HepG2 (cell line): ENCODE data around the gene NEDD8. TPM values are rescaled to one million over a fixed set of nuclear protein-coding genes. Genes with fewer than 3 reads are reported as not detected.
A peak's percentile ranks its signal among the peaks of the same experiment; 100 is the strongest.

Experiments used
- AGO1 ChIP-seq: fragments of 200-400 bp; formaldehyde crosslinking; IDR thresholded peaks from 2 replicates; pipeline ENCODE4 v1.6.1; 2017; ENCODE audit warnings: mild to moderate bottlenecking, low read depth, low read length, moderate library complexity; ENCODE audit not compliant: poor library complexity, severe bottlenecking
- DMAP1 ChIP-seq: IDR thresholded peaks from 2 replicates; pipeline ENCODE4 v1.6.1; 2016
- DNMT3B ChIP-seq: conservative IDR thresholded peaks from 2 replicates; pipeline ENCODE4 v1.6.1; 2016; ENCODE audit warnings: missing biosample characterization, control low read depth
- GATAD2A ChIP-seq: IDR thresholded peaks from 2 replicates; pipeline ENCODE4 v1.6.1; 2016
- JUND ChIP-seq: sonication (generic); formaldehyde crosslinking; IDR thresholded peaks from 2 replicates; pipeline ENCODE4 v1.8.0; 2022; ENCODE audit warnings: mild to moderate bottlenecking, missing genetic modification reagents
- KMT2A ChIP-seq: sonication (generic); formaldehyde crosslinking; IDR thresholded peaks from 2 replicates; pipeline ENCODE4 v1.4.0; 2020; ENCODE audit warnings: missing genetic modification reagents
- MAZ ChIP-seq, 2 experiments: sonication (generic) in 1 of 2; formaldehyde crosslinking in 1 of 2; IDR thresholded peaks; 2 replicates each; pipeline versions ENCODE4 v1.5.0 to v1.6.1; 2012 to 2020; ENCODE audit warnings: low read depth in 2 of 2, mild to moderate bottlenecking in 2 of 2, borderline replicate concordance in 1 of 2, improper control_type of control experiment in 1 of 2, low read length in 1 of 2, missing genetic modification reagents in 1 of 2, moderate library complexity in 1 of 2
- MED1 ChIP-seq: sonication (generic); formaldehyde crosslinking; IDR thresholded peaks from 2 replicates; pipeline ENCODE4 v1.4.0; 2020; ENCODE audit warnings: missing genetic modification reagents
- MTA3 ChIP-seq: sonication (generic); formaldehyde crosslinking; IDR thresholded peaks from 2 replicates; pipeline ENCODE4 v1.4.0; 2020; ENCODE audit warnings: missing genetic modification reagents
- NRL ChIP-seq: sonication (generic); formaldehyde crosslinking; IDR thresholded peaks from 2 replicates; pipeline ENCODE4 v1.5.0; 2020; ENCODE audit warnings: missing genetic modification reagents, mild to moderate bottlenecking, moderate library complexity, borderline replicate concordance
- PITX1 ChIP-seq: sonication (generic); formaldehyde crosslinking; IDR thresholded peaks from 2 replicates; pipeline ENCODE4 v1.5.1; 2020; ENCODE audit warnings: mild to moderate bottlenecking, missing genetic modification reagents
- TBX3 ChIP-seq: fragments of 450-650 bp; IDR thresholded peaks from 2 replicates; pipeline ENCODE4 v1.6.1; 2017; ENCODE audit warnings: antibody characterized with exemption, mild to moderate bottlenecking, inconsistent platforms, borderline replicate concordance
- TCF12 ChIP-seq, 2 experiments: fragments of 450-650 bp in 1 of 2; sonication (generic) in 1 of 2; formaldehyde crosslinking in 1 of 2; IDR thresholded peaks; 2 replicates each; pipeline versions ENCODE4 v1.6.1 to v1.8.0; 2017 to 2022; ENCODE audit warnings: antibody characterized with exemption in 1 of 2, mild to moderate bottlenecking in 1 of 2, missing genetic modification reagents in 1 of 2, moderate library complexity in 1 of 2
- ZBTB20 ChIP-seq: sonication (generic); formaldehyde crosslinking; IDR thresholded peaks from 2 replicates; pipeline ENCODE4 v1.8.1; 2023; ENCODE audit warnings: missing genetic modification reagents, low read depth, mild to moderate bottlenecking, borderline replicate concordance
- ZNF329 ChIP-seq: sonication (generic); formaldehyde crosslinking; IDR thresholded peaks from 2 replicates; pipeline ENCODE4 v1.9.0; 2021; ENCODE audit warnings: low read depth, mild to moderate bottlenecking, missing genetic modification reagents
- ZNF331 ChIP-seq: sonication (generic); formaldehyde crosslinking; IDR thresholded peaks from 2 replicates; pipeline ENCODE4 v1.4.0; 2020; ENCODE audit warnings: missing genetic modification reagents
- ZNF605 ChIP-seq: sonication (generic); formaldehyde crosslinking; IDR thresholded peaks from 2 replicates; pipeline ENCODE4 v1.8.0; 2022; ENCODE audit warnings: mild to moderate bottlenecking, missing genetic modification reagents
- polyA plus RNA-seq, 8 experiments: library from polyadenylated mRNA; depleted of rRNA in 3 of 8; stranded (reverse) in 7 of 8; unstranded in 1 of 8; fragments of >200 nt; fragmentation: Illumina TruSeq in 4 of 8; extraction: Trizol in 4 of 8; gene quantifications; 2 replicates each; pipeline versions ENCODE4 v1.2.1 to v1.2.3, GENCODE V29; 2011 to 2016; ENCODE audit warnings: low read depth in 4 of 8, missing spikeins in 1 of 8, mixed read lengths in 1 of 8; ENCODE audit not compliant: insufficient read depth in 1 of 8
- total RNA-seq, 5 experiments: library from RNA; depleted of rRNA; stranded (reverse); fragments of >200 nt; fragmentation: Illumina TruSeq; extraction: Trizol; gene quantifications; 2 replicates each; pipeline ENCODE4 v1.2.3, GENCODE V29; 2016; ENCODE audit warnings: low read depth in 1 of 5
- TF ChIP-seq, protein P1 (sequence below): sonication (generic); formaldehyde crosslinking; IDR thresholded peaks from 2 replicates; pipeline ENCODE4 v1.9.0; 2021; ENCODE audit warnings: mild to moderate bottlenecking, missing genetic modification reagents
- TF ChIP-seq, protein P2 (sequence below): IDR thresholded peaks from 2 replicates; pipeline ENCODE4 v1.6.1; 2016

Gene NEDD8
- total and polyA plus RNA-seq, 2 of the 13 experiments (the other 11 are each of a cell fraction or from before 2014, with no cell fraction given) = 535 to 713 TPM

DNA sequence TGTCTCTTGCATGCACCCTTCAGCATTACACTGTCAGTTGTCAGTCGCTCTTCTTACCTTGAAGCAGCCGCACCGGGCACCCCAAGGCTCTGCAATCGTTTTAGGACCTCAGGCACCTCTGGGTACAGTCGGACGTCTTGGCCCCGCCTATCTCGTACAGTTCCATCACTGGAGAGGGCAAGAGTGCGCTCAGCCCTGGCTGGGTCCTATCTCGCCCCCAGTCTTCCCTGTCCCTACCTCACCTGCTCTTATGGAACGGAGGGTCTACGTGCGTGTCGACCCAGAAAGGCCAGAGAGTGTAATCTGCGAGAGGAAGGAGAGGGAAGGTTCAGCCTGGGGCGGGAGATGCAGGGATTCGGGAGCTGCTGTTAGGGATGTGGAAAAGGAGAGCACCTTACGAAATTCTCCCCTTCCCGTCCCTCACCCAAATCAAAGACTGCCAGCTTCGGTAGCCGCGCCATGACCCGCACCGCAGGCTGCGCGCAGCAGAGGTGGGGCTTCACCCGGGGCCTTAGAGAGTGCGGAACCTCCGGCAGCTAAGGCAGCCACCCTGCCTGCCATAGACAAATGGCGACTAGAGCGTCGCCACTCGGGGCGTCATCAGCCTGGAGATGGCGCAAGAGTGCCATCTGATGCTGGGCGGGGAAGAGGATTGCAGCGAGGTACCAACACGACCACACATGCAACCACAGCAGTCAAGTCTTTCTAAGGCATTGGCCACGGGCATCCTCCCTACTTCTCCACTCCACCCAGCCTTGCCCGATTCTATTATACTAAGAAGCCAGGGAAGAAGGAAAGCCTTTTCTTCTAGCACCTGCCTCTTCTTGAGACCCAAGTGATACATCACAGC, 16.4 kb downstream of the NEDD8 start, which contains the start of gene MDP1 (continued):
- TF ChIP-seq TBX3 = peak; percentile 57; the same call in 1 of the 2 replicates
- TF ChIP-seq ZBTB20 = peak; percentile 93
- TF ChIP-seq MTA3 (CRISPR knock-in tag) = 0 out of 2 replicates have a peak, but pooled peaks have one; percentile 13
- TF ChIP-seq, protein P1, sequence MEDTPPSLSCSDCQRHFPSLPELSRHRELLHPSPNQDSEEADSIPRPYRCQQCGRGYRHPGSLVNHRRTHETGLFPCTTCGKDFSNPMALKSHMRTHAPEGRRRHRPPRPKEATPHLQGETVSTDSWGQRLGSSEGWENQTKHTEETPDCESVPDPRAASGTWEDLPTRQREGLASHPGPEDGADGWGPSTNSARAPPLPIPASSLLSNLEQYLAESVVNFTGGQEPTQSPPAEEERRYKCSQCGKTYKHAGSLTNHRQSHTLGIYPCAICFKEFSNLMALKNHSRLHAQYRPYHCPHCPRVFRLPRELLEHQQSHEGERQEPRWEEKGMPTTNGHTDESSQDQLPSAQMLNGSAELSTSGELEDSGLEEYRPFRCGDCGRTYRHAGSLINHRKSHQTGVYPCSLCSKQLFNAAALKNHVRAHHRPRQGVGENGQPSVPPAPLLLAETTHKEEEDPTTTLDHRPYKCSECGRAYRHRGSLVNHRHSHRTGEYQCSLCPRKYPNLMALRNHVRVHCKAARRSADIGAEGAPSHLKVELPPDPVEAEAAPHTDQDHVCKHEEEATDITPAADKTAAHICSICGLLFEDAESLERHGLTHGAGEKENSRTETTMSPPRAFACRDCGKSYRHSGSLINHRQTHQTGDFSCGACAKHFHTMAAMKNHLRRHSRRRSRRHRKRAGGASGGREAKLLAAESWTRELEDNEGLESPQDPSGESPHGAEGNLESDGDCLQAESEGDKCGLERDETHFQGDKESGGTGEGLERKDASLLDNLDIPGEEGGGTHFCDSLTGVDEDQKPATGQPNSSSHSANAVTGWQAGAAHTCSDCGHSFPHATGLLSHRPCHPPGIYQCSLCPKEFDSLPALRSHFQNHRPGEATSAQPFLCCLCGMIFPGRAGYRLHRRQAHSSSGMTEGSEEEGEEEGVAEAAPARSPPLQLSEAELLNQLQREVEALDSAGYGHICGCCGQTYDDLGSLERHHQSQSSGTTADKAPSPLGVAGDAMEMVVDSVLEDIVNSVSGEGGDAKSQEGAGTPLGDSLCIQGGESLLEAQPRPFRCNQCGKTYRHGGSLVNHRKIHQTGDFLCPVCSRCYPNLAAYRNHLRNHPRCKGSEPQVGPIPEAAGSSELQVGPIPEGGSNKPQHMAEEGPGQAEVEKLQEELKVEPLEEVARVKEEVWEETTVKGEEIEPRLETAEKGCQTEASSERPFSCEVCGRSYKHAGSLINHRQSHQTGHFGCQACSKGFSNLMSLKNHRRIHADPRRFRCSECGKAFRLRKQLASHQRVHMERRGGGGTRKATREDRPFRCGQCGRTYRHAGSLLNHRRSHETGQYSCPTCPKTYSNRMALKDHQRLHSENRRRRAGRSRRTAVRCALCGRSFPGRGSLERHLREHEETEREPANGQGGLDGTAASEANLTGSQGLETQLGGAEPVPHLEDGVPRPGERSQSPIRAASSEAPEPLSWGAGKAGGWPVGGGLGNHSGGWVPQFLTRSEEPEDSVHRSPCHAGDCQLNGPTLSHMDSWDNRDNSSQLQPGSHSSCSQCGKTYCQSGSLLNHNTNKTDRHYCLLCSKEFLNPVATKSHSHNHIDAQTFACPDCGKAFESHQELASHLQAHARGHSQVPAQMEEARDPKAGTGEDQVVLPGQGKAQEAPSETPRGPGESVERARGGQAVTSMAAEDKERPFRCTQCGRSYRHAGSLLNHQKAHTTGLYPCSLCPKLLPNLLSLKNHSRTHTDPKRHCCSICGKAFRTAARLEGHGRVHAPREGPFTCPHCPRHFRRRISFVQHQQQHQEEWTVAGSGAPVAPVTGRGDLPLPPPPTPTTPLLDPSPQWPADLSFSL (CRISPR knock-in tag) = peak; percentile 53; the same call in 1 of the 2 replicates
- TF ChIP-seq GATAD2A (CRISPR knock-in tag) = peak; percentile 96
- TF ChIP-seq AGO1 = peak; percentile 97
- TF ChIP-seq NRL = peak; percentile 100
- TF ChIP-seq TCF12 (IDR thresholded peaks at IDR 0.05) = no peak
- peak; percentile 77; the same call in 1 of the 2 replicates for TF ChIP-seq TCF12 (CRISPR knock-in tag; IDR thresholded peaks at IDR 0.05)
- TF ChIP-seq MAZ (IDR thresholded peaks at IDR 0.05; ENCODE audit: borderline replicate concordance, low read depth, low read length) = peak; percentile 79; the same call in 1 of the 2 replicates
- peak; percentile 95 for TF ChIP-seq MAZ (CRISPR knock-in tag; IDR thresholded peaks at IDR 0.05; ENCODE audit: low read depth)
- peak; percentile 97 for TF ChIP-seq PITX1 (CRISPR knock-in tag)
- peak; percentile 99 for TF ChIP-seq KMT2A (CRISPR knock-in tag)
- TF ChIP-seq ZNF331 = peak; percentile 97
- TF ChIP-seq ZNF605 (CRISPR knock-in tag) = peak; percentile 99
- TF ChIP-seq DNMT3B (CRISPR knock-in tag) = no peak; the same call in 1 of the 2 replicates
- TF ChIP-seq, protein P2, sequence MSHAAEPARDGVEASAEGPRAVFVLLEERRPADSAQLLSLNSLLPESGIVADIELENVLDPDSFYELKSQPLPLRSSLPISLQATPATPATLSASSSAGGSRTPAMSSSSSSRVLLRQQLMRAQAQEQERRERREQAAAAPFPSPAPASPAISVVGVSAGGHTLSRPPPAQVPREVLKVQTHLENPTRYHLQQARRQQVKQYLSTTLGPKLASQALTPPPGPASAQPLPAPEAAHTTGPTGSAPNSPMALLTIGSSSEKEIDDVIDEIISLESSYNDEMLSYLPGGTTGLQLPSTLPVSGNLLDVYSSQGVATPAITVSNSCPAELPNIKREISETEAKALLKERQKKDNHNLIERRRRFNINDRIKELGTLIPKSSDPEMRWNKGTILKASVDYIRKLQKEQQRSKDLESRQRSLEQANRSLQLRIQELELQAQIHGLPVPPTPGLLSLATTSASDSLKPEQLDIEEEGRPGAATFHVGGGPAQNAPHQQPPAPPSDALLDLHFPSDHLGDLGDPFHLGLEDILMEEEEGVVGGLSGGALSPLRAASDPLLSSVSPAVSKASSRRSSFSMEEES (CRISPR knock-in tag) = peak; percentile 74
- TF ChIP-seq JUND (CRISPR knock-in tag) = peak; percentile 93
- peak; percentile 95 for TF ChIP-seq MED1 (CRISPR knock-in tag)
- peak; percentile 98 for TF ChIP-seq DMAP1 (CRISPR knock-in tag)
- TF ChIP-seq ZNF329 = peak; percentile 87
